GM12878 (cell line): ENCODE measurements around the gene UBQLN4.

Source experiments
- CBFB ChIP-seq: IDR thresholded peaks from 2 replicates; pipeline ENCODE4 v1.6.1; 2016; ENCODE audit warnings: antibody characterized with exemption, low read depth
- CUX1 ChIP-seq: IDR thresholded peaks from 2 replicates; pipeline ENCODE4 v1.6.1; 2012; ENCODE audit warnings: improper control_type of control experiment, low read depth, low read length; ENCODE audit not compliant: insufficient replicate concordance
- ESRRA ChIP-seq: IDR thresholded peaks from 2 replicates; pipeline ENCODE4 v1.6.1; 2012; ENCODE audit warnings: mild to moderate bottlenecking, low read length, improper control_type of control experiment
- JUND ChIP-seq: IDR thresholded peaks from 2 replicates; pipeline ENCODE4 v1.6.1; 2012; ENCODE audit warnings: low read depth, mild to moderate bottlenecking, low read length, improper control_type of control experiment, moderate library complexity
- MAX ChIP-seq: IDR thresholded peaks from 2 replicates; pipeline ENCODE4 v1.6.1; 2012; ENCODE audit warnings: low read depth, low read length, improper control_type of control experiment
- POLR2A ChIP-seq: IDR thresholded peaks from 2 replicates; pipeline ENCODE4 v1.6.1; 2011; ENCODE audit warnings: low read depth, mild to moderate bottlenecking, low read length
- POLR2AphosphoS5 ChIP-seq: IDR thresholded peaks from 2 replicates; pipeline ENCODE4 v1.6.1; 2011; ENCODE audit warnings: mild to moderate bottlenecking, low read length, inconsistent platforms
- RAD21 ChIP-seq: IDR thresholded peaks from 2 replicates; pipeline ENCODE4 v1.6.1; 2011; ENCODE audit warnings: mild to moderate bottlenecking, low read depth, low read length, moderate library complexity; ENCODE audit not compliant: insufficient read depth
- RCOR1 ChIP-seq: conservative IDR thresholded peaks from 2 replicates; pipeline ENCODE4 v1.6.1; 2012; ENCODE audit warnings: low read depth, low read length, improper control_type of control experiment
- ZBED1 ChIP-seq: IDR thresholded peaks from 2 replicates; pipeline ENCODE4 v1.6.1; 2016; ENCODE audit warnings: borderline replicate concordance

GRCh38 chr1:155993595-155993994, 60.0 kb downstream of the UBQLN4 start:
- TF ChIP-seq RCOR1, result no peak
- no peak for TF ChIP-seq POLR2AphosphoS5
- TF ChIP-seq ESRRA, result no peak
- TF ChIP-seq RAD21, result no peak
- TF ChIP-seq CBFB, result no peak
- no peak for TF ChIP-seq ZBED1
- TF ChIP-seq POLR2A, result no peak
- TF ChIP-seq MAX, result no peak
- no peak for TF ChIP-seq CUX1
- TF ChIP-seq JUND, result no peak
